CD8-positive, alpha-beta memory T cell (primary cell): Measurements from ENCODE around the gene SLC51A. TPM values are rescaled to one million over a fixed set of nuclear protein-coding genes. Genes with fewer than 3 reads are reported as not detected.
"Not testable (repeated sequence)": the region's sequence is repeated elsewhere in the genome, so short reads cannot be mapped to it uniquely, and the experiment has no call there.

Experiments used
- CTCF ChIA-PET: fragments of 350-600 bp; sonication (Branson Sonifier 250); formaldehyde crosslinking; loops from one replicate; lab custom pipeline; 2021; ENCODE audit warnings: antibody characterized with exemption; lab: Charles Lee
- POLR2A ChIA-PET: fragments of 350-600 bp; sonication (Branson Sonifier 250); formaldehyde crosslinking; loops from one replicate; lab custom pipeline; 2021; ENCODE audit warnings: antibody characterized with exemption; lab: Charles Lee
- DNase-seq, 5 donors: peaks; one replicate each; pipeline versions ENCODE4 v3.0.0 to v3.0.0-alpha.2; 2020 to 2022; ENCODE audit warnings: mixed read lengths in 1 of 5
- H3K27ac ChIP-seq: one replicate; pipeline ENCODE4 v1.7.0; 2013; ENCODE audit warnings: low read depth, mild to moderate bottlenecking, low read length, moderate library complexity
- H3K27me3 ChIP-seq: 2 replicates; pipeline ENCODE4 v1.7.0; 2013; ENCODE audit warnings: low read length, mild to moderate bottlenecking; ENCODE audit not compliant: insufficient read depth, poor library complexity, severe bottlenecking
- H3K36me3 ChIP-seq: 2 replicates; pipeline ENCODE4 v1.7.0; 2013; ENCODE audit warnings: mild to moderate bottlenecking, low read length, moderate library complexity; ENCODE audit not compliant: insufficient read depth
- H3K4me1 ChIP-seq: 2 replicates; pipeline ENCODE4 v1.7.0; 2013; ENCODE audit warnings: mild to moderate bottlenecking, low read length, moderate library complexity; ENCODE audit not compliant: insufficient read depth
- H3K4me3 ChIP-seq: 2 replicates; pipeline ENCODE4 v1.7.0; 2013; ENCODE audit warnings: mild to moderate bottlenecking, low read length
- H3K9me3 ChIP-seq: 2 replicates; pipeline ENCODE4 v1.7.0; 2013; ENCODE audit warnings: mild to moderate bottlenecking, low read length
- H3K27ac Mint-ChIP-seq, 8 donors: one replicate each; pipeline ENCODE4 v1.8.0; 2020 to 2021; ENCODE audit warnings: mixed read lengths in 8 of 8, mild to moderate bottlenecking in 6 of 8, inconsistent platforms in 3 of 8, moderate library complexity in 3 of 8
- H3K27me3 Mint-ChIP-seq, 2 donors: one replicate each; pipeline ENCODE4 v1.8.0; 2020 to 2021; ENCODE audit warnings: mixed read lengths in 2 of 2, mild to moderate bottlenecking in 1 of 2, moderate library complexity in 1 of 2
- H3K36me3 Mint-ChIP-seq, 3 donors: one replicate each; pipeline ENCODE4 v1.8.0; 2020 to 2021; ENCODE audit warnings: mixed read lengths in 3 of 3, inconsistent platforms in 1 of 3, mild to moderate bottlenecking in 1 of 3
- H3K4me1 Mint-ChIP-seq, 3 donors: one replicate each; pipeline ENCODE4 v1.8.0; 2020 to 2021; ENCODE audit warnings: mixed read lengths in 3 of 3, inconsistent platforms in 1 of 3, mild to moderate bottlenecking in 1 of 3
- H3K4me3 Mint-ChIP-seq, 7 donors: one replicate each; pipeline ENCODE4 v1.8.0; 2020 to 2021; ENCODE audit warnings: mixed read lengths in 7 of 7, mild to moderate bottlenecking in 6 of 7, moderate library complexity in 4 of 7, inconsistent platforms in 2 of 7
- H3K9me3 Mint-ChIP-seq, 5 donors: one replicate each; pipeline ENCODE4 v1.8.0; 2020 to 2022; ENCODE audit warnings: mixed read lengths in 5 of 5, mild to moderate bottlenecking in 3 of 5, moderate library complexity in 2 of 5, inconsistent platforms in 1 of 5
- polyA plus RNA-seq: library from polyadenylated mRNA; unstranded; fragments of 300-500 nt; fragmentation: Illumina TruSeq; gene quantifications from one replicate; pipeline ENCODE4 v1.2.3, GENCODE V29; 2021
- total RNA-seq, 2 experiments: library from RNA; stranded (reverse); gene quantifications; one replicate each; pipeline ENCODE4 v1.2.3, GENCODE V29; 2021

The SLC51A gene
- total and polyA plus RNA-seq, 3 experiments from 2014 or later, result 1.1 TPM; not detected in 2

- Mint-ChIP-seq H3K36me3 (no peaks in the 10 kb centered on the region), H3K27me3 (no peaks in the 10 kb centered on the region), H3K9me3 (no peaks in the 10 kb centered on the region), H3K4me3 (no peak overlapping the region), H3K27ac (peak overlapping the region in 5 of 8 donors; percentile 66 to 91 (median 80)), H3K4me1 (peaks cover 33 to 48% (median 48%) of the 10 kb centered on the region in 3 donors)
- Histone ChIP-seq H3K4me1 (peaks cover 40% of the 10 kb centered on the region), H3K27ac (no peak overlapping the region), H3K9me3 (no peaks in the 10 kb centered on the region), H3K4me3 (no peak overlapping the region), H3K27me3 (no peaks in the 10 kb centered on the region), H3K36me3 (no peaks in the 10 kb centered on the region)
- ChIA-PET POLR2A (no interaction called here), CTCF (no interaction called here)
- no peak for DNase-seq
Measured at GRCh38 chr3:196177567-196177966, 38.8 kb upstream of the SLC51A start.

GRCh38 chr3:196177967-196178366, 38.4 kb upstream of the SLC51A start:
- Mint-ChIP-seq H3K27me3 (no peaks in the 10 kb centered on the region), H3K9me3 (no peaks in the 10 kb centered on the region), H3K4me3 (peak overlapping the region in 1 of 7 donors; percentile 35), H3K27ac (peak overlapping the region in 5 of 8 donors; percentile 19 to 91 (median 80)), H3K4me1 (peaks cover 36 to 52% (median 52%) of the 10 kb centered on the region in 3 donors), H3K36me3 (no peaks in the 10 kb centered on the region)
- Histone ChIP-seq H3K9me3 (no peaks in the 10 kb centered on the region), H3K27me3 (no peaks in the 10 kb centered on the region), H3K27ac (no peak overlapping the region), H3K4me3 (no peak overlapping the region), H3K36me3 (no peaks in the 10 kb centered on the region), H3K4me1 (peaks cover 44% of the 10 kb centered on the region)
- POLR2A ChIA-PET, result interaction anchor here (2.5 kb wide), 1 partner anchor 98 kb away, joined by 13 read pairs; no protein-coding TSS in a partner anchor
- no peak for DNase-seq
- CTCF ChIA-PET, result no interaction called here

GRCh38 chr3:196178993-196179379, 37.3 kb upstream of the SLC51A start:
- Mint-ChIP-seq H3K4me1 (peaks cover 43 to 61% (median 61%) of the 10 kb centered on the region in 3 donors), H3K9me3 (no peaks in the 10 kb centered on the region)
- peak overlapping the region; percentile 40 for H3K4me3 ChIP-seq

GRCh38 chr3:196179380-196180308, 36.7 kb upstream of the SLC51A start:
- peak overlapping the region; percentile 75 for H3K27ac ChIP-seq
- H3K9me3 Mint-ChIP-seq, result no peaks in the 10 kb centered on the region
- H3K27ac Mint-ChIP-seq, result peak overlapping the region; percentile 89 to 99 (median 96)
- ChIA-PET CTCF (interaction anchor here (0.7 to 4.7 kb wide), 12 partner anchors 9 to 105 kb away, joined by 3 to 62 read pairs (median 4); no protein-coding TSS in a partner anchor), POLR2A (interaction anchor here (0.7 to 3.5 kb wide), 9 partner anchors 12 to 263 kb away, joined by 3 to 18 read pairs (median 6); no protein-coding TSS in a partner anchor)
- peak overlapping the region; percentile 17 to 92 (median 72) for H3K4me3 Mint-ChIP-seq
- peak; percentile 74 to 95 (median 87) for DNase-seq
- H3K4me3 ChIP-seq, result peak overlapping the region; percentile 40
- no peaks in the 10 kb centered on the region for H3K27me3 ChIP-seq
- peaks cover 44 to 61% (median 61%) of the 10 kb centered on the region in 3 donors for H3K4me1 Mint-ChIP-seq
- H3K4me1 ChIP-seq, result peaks cover 49% of the 10 kb centered on the region
- H3K9me3 ChIP-seq, result no peaks in the 10 kb centered on the region
- no peaks in the 10 kb centered on the region for H3K36me3 ChIP-seq
- no peaks in the 10 kb centered on the region for H3K27me3 Mint-ChIP-seq
- no peaks in the 10 kb centered on the region for H3K36me3 Mint-ChIP-seq

More at GRCh38 chr3:196178993-196179379, 37.3 kb upstream of the SLC51A start:
- Histone ChIP-seq H3K36me3 (no peaks in the 10 kb centered on the region), H3K27ac (peak overlapping the region; percentile 75), H3K27me3 (no peaks in the 10 kb centered on the region), H3K4me1 (peaks cover 49% of the 10 kb centered on the region), H3K9me3 (no peaks in the 10 kb centered on the region)
- Mint-ChIP-seq H3K27me3 (no peaks in the 10 kb centered on the region), H3K36me3 (no peaks in the 10 kb centered on the region), H3K4me3 (peak overlapping the region; percentile 17 to 92 (median 72)), H3K27ac (peak overlapping the region; percentile 89 to 99 (median 96))
- POLR2A ChIA-PET, result interaction anchor here (0.6 to 3.5 kb wide), 6 partner anchors 12 to 323 kb away, joined by 3 to 18 read pairs (median 6); no protein-coding TSS in a partner anchor
- no peak for DNase-seq
- CTCF ChIA-PET, result interaction anchor here (0.7 to 4.7 kb wide), 10 partner anchors 9 to 105 kb away, joined by 3 to 62 read pairs (median 5); no protein-coding TSS in a partner anchor

- Histone ChIP-seq H3K9me3 (no peaks in the 10 kb centered on the region), H3K27ac (peak overlapping the region; percentile 75), H3K27me3 (no peaks in the 10 kb centered on the region), H3K4me3 (peak overlapping the region; percentile 40), H3K36me3 (no peaks in the 10 kb centered on the region), H3K4me1 (peaks cover 49% of the 10 kb centered on the region)
- peak overlapping the region; percentile 89 to 99 (median 96) for H3K27ac Mint-ChIP-seq
- POLR2A ChIA-PET, result interaction anchor here (0.9 to 3.5 kb wide), 7 partner anchors 11 to 262 kb away, joined by 3 to 18 read pairs (median 6); no protein-coding TSS in a partner anchor
- no peaks in the 10 kb centered on the region for H3K27me3 Mint-ChIP-seq
- H3K36me3 Mint-ChIP-seq, result no peaks in the 10 kb centered on the region
- H3K9me3 Mint-ChIP-seq, result no peaks in the 10 kb centered on the region
- peaks cover 44 to 64% (median 61%) of the 10 kb centered on the region in 3 donors for H3K4me1 Mint-ChIP-seq
- DNase-seq, result no peak
- H3K4me3 Mint-ChIP-seq, result peak overlapping the region; percentile 17 to 92 (median 72)
- CTCF ChIA-PET, result interaction anchor here (1.0 to 4.7 kb wide), 9 partner anchors 12 to 106 kb away, joined by 3 to 62 read pairs (median 6); no protein-coding TSS in a partner anchor
Measured at GRCh38 chr3:196180346-196180745, 36.0 kb upstream of the SLC51A start.

- DNase-seq, result no peak
- Histone ChIP-seq H3K4me3 (no peak overlapping the region), H3K36me3 (no peaks in the 10 kb centered on the region), H3K27ac (peak overlapping the region; percentile 75), H3K27me3 (no peaks in the 10 kb centered on the region), H3K9me3 (no peaks in the 10 kb centered on the region), H3K4me1 (peaks cover 49% of the 10 kb centered on the region)
- H3K27ac Mint-ChIP-seq, result peak overlapping the region; percentile 56 to 96 (median 90)
- CTCF ChIA-PET, result interaction anchor here (1.0 to 4.7 kb wide), 8 partner anchors 9 to 120 kb away, joined by 3 to 62 read pairs (median 5); no protein-coding TSS in a partner anchor
- peaks cover 44 to 64% (median 61%) of the 10 kb centered on the region in 3 donors for H3K4me1 Mint-ChIP-seq
- POLR2A ChIA-PET, result interaction anchor here (0.7 to 3.5 kb wide), 4 partner anchors 10 to 108 kb away, joined by 3 to 18 read pairs (median 3); no protein-coding TSS in a partner anchor
- H3K27me3 Mint-ChIP-seq, result no peaks in the 10 kb centered on the region
- H3K4me3 Mint-ChIP-seq, result peak overlapping the region in 5 of 7 donors; percentile 11 to 69 (median 63)
- no peaks in the 10 kb centered on the region for H3K9me3 Mint-ChIP-seq
- no peaks in the 10 kb centered on the region for H3K36me3 Mint-ChIP-seq
Measured at GRCh38 chr3:196181127-196181546, 35.2 kb upstream of the SLC51A start.

GRCh38 chr3:196184169-196184432, 32.2 kb upstream of the SLC51A start:
- H3K36me3 Mint-ChIP-seq, H3K4me3 ChIP-seq, POLR2A ChIA-PET, H3K4me3 Mint-ChIP-seq, H3K9me3 Mint-ChIP-seq, DNase-seq, H3K36me3 ChIP-seq, H3K27me3 ChIP-seq, H3K27me3 Mint-ChIP-seq, H3K9me3 ChIP-seq: not testable (repeated sequence)
- CTCF ChIA-PET, result interaction anchor here (5.4 kb wide), 1 partner anchor 111 kb away, joined by 21 read pairs; no protein-coding TSS in a partner anchor
- H3K4me1 ChIP-seq, result peaks cover 52% of the 10 kb centered on the region
- Mint-ChIP-seq H3K27ac (peak overlapping the region in 3 of 8 donors; percentile 9 to 89 (median 60)), H3K4me1 (peaks cover 47 to 66% (median 60%) of the 10 kb centered on the region in 3 donors)
- H3K27ac ChIP-seq, result peak overlapping the region; percentile 25
